Mammary epithelial cell (primary cell): Measurements from ENCODE around the gene LIPG.

Experiments
- EZH2 ChIP-seq: IDR thresholded peaks from 2 replicates; pipeline ENCODE4 v1.6.1; 2012; ENCODE audit warnings: low read length, inconsistent platforms, borderline replicate concordance
- TF ChIP-seq, protein P1 (sequence below), 2 donors: IDR thresholded peaks in 1 of 2; conservative IDR thresholded peaks in 1 of 2; 2 replicates each; pipeline ENCODE4 v1.5.1; 2011 to 2012; ENCODE audit warnings: inconsistent platforms in 2 of 2, low read length in 2 of 2, mild to moderate bottlenecking in 2 of 2, control low read depth in 1 of 2, low read depth in 1 of 2; ENCODE audit not compliant: insufficient read depth in 1 of 2; ENCODE audit errors: extremely low read depth in 1 of 2

DNA sequence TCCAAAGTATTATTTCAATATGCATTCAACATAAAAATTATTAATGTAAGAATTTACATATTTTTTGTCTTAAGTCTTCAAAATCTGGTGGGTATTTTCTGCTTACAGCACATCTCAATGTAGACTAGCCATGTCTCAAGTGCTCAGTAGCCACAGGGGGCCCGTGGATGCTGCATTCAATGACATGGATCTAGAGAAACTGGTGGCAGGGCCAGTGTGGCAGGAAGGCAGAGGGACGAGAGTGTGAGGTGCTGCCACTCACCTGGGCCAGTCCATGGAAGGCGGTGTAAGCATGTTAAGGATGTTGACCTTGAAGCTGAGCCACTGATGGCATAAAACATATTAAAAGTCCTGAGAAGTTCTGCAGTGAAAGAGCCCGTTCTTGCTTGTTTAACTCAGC lies 6.2 kb upstream of the LIPG start:
- TF ChIP-seq, protein P1, sequence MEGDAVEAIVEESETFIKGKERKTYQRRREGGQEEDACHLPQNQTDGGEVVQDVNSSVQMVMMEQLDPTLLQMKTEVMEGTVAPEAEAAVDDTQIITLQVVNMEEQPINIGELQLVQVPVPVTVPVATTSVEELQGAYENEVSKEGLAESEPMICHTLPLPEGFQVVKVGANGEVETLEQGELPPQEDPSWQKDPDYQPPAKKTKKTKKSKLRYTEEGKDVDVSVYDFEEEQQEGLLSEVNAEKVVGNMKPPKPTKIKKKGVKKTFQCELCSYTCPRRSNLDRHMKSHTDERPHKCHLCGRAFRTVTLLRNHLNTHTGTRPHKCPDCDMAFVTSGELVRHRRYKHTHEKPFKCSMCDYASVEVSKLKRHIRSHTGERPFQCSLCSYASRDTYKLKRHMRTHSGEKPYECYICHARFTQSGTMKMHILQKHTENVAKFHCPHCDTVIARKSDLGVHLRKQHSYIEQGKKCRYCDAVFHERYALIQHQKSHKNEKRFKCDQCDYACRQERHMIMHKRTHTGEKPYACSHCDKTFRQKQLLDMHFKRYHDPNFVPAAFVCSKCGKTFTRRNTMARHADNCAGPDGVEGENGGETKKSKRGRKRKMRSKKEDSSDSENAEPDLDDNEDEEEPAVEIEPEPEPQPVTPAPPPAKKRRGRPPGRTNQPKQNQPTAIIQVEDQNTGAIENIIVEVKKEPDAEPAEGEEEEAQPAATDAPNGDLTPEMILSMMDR (conservative IDR thresholded peaks at IDR 0.05 in 1 of 2, IDR thresholded peaks at IDR 0.05 in 1 of 2; ENCODE audit: extremely low read depth in 1 of 2, insufficient read depth in 1 of 2, low read depth in 1 of 2, low read length in 2 of 2), result no peak
- TF ChIP-seq EZH2, result no peak
